T-helper 1 cell treated with Interleukin-12 subunit alpha and Interleukin-12 subunit beta and Interleukin-4 antibody, amounts not matched to agents 30 μg/mL and 1 μg/mL, for 36 hours (primary cell): ENCODE results near the gene DDRGK1.
"Not testable (repeated sequence)": the region's sequence is repeated elsewhere in the genome, so short reads cannot be mapped to it uniquely, and the experiment has no call there.

Experiments
- H3K27ac Mint-ChIP-seq: one replicate; pipeline ENCODE4 v1.8.0; 2021; ENCODE audit warnings: mild to moderate bottlenecking, mixed read lengths
- H3K27me3 Mint-ChIP-seq: one replicate; pipeline ENCODE4 v1.8.0; 2021; ENCODE audit warnings: low read depth, mixed read lengths
- H3K36me3 Mint-ChIP-seq: one replicate; pipeline ENCODE4 v1.8.0; 2021; ENCODE audit warnings: low read depth, mixed read lengths
- H3K4me1 Mint-ChIP-seq: one replicate; pipeline ENCODE4 v1.8.0; 2021; ENCODE audit warnings: low read depth, mixed read lengths
- H3K4me3 Mint-ChIP-seq: one replicate; pipeline ENCODE4 v1.8.0; 2021; ENCODE audit warnings: mild to moderate bottlenecking, moderate library complexity, mixed read lengths
- H3K9me3 Mint-ChIP-seq: one replicate; pipeline ENCODE4 v1.8.0; 2021; ENCODE audit warnings: mixed read lengths

Gene DDRGK1

GRCh38 chr20:3190681-3191111 is 13.8 kb downstream of the DDRGK1 start:
- Mint-ChIP-seq H3K27me3 (no peaks in the 10 kb centered on the region), H3K36me3 (peaks cover 31% of the 10 kb centered on the region), H3K27ac (no peak overlapping the region), H3K4me1 (peaks cover 2% of the 10 kb centered on the region), H3K9me3 (no peaks in the 10 kb centered on the region), H3K4me3 (no peak overlapping the region)

- Mint-ChIP-seq H3K9me3 (no peaks in the 10 kb centered on the region), H3K36me3 (peaks cover 25% of the 10 kb centered on the region), H3K27me3 (no peaks in the 10 kb centered on the region), H3K4me3 (no peak overlapping the region), H3K27ac (peak overlapping the region; percentile 65), H3K4me1 (no peaks in the 10 kb centered on the region)
Observed at GRCh38 chr20:3189561-3190131, 14.8 kb downstream of the DDRGK1 start.

DNA sequence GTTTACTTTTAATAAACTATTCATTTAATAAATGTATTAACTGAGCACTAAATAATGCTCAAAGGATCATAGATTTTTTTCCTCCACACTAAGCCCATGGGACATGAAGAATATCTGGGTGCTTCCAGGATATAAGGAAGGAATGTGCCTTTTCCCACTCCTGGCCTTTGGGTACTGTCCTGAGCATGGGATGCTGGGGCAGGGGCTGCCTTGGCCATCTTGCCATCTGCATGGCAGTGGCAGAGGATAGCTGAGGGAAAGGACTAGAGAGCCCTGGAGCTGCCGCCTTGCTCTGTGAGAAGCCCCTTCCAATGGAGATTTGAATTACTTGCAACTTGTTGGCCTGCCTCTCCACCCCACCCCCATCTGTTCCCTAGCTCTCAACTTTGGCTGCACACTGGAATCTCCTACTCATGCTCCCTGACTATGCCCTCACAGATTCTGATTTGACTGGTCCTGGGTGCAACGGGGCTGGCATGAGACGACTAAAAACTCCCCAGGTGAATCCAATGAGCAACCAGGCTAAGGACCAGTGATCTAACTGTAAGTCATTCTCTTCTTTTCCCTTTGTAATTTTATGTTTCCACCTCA is 15.6 kb downstream of the DDRGK1 start:
- no peaks in the 10 kb centered on the region for H3K9me3 Mint-ChIP-seq
- H3K27ac Mint-ChIP-seq: peak overlapping the region; percentile 26
- no peak overlapping the region for H3K4me3 Mint-ChIP-seq
- H3K27me3 Mint-ChIP-seq: no peaks in the 10 kb centered on the region
- peaks cover 25% of the 10 kb centered on the region for H3K36me3 Mint-ChIP-seq
- no peaks in the 10 kb centered on the region for H3K4me1 Mint-ChIP-seq

GRCh38 chr20:3187861-3188260 is 16.6 kb downstream of the DDRGK1 start:
- not testable (repeated sequence) for H3K9me3 Mint-ChIP-seq, H3K4me1 Mint-ChIP-seq, H3K4me3 Mint-ChIP-seq, H3K27ac Mint-ChIP-seq, H3K27me3 Mint-ChIP-seq
- peaks cover 23% of the 10 kb centered on the region for H3K36me3 Mint-ChIP-seq

DNA sequence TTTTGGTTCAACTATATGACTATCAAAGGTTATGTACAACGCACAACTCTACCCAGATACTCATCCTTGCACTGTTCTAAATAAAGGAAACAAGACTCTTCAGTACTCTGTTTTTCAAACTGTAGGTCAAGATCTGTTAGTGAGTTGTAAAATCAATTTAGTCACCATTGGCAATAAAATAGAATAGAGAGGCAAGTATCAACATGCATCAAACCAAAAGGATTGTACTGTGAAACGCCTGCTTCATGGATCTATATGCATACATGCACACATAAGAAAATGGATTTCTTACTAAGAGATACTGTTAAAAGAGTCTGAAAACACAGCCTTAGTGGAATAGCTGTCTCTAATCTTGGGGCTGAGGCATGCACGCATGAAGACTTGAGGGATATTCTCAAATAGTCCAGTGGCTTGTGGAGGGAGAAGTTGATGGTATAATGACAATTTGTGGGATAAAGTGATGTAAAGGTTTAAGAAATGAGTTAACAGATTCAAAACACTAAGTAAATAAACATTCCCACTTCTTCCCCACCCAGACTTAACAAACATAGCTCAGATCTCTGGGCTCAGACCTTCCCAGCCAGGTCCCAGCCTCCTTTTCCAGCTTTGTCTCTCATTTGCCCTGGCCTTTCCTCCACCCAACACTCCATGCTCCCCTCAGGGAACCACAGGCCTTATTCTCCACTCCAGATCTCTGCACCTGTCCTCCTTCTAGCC is 20.4 kb downstream of the DDRGK1 start:
- H3K4me1 Mint-ChIP-seq: no peaks in the 10 kb centered on the region
- no peaks in the 10 kb centered on the region for H3K9me3 Mint-ChIP-seq
- H3K27me3 Mint-ChIP-seq: no peaks in the 10 kb centered on the region
- H3K36me3 Mint-ChIP-seq: no peaks in the 10 kb centered on the region
- H3K4me3 Mint-ChIP-seq: no peak overlapping the region
- H3K27ac Mint-ChIP-seq: no peak overlapping the region

GRCh38 chr20:3182429-3182828 is 22.1 kb downstream of the DDRGK1 start:
- not testable (repeated sequence) for H3K36me3 Mint-ChIP-seq, H3K4me1 Mint-ChIP-seq, H3K27ac Mint-ChIP-seq, H3K27me3 Mint-ChIP-seq, H3K4me3 Mint-ChIP-seq, H3K9me3 Mint-ChIP-seq

DNA sequence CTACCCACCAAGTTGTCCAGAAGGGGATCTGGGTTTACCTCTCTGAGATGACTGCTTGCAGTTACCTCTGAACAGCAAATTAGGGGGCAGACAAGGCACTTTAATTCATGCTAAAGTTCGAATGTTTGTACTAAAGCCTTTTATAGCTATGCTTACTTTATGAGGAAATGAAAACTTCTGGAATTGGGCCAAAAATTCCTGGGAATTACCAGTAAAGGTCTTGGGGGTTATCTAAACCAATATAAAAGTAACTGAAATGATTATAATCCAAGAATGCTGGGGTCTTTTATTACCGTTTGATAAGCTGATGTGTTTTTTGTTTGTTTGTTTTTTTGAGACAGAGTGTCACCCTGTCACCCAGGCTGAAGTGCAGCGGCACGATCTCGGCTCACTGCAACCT is 23.2 kb downstream of the DDRGK1 start:
- no peaks in the 10 kb centered on the region for H3K9me3 Mint-ChIP-seq
- no peaks in the 10 kb centered on the region for H3K36me3 Mint-ChIP-seq
- H3K27ac Mint-ChIP-seq: no peak overlapping the region
- H3K4me1 Mint-ChIP-seq: no peaks in the 10 kb centered on the region
- no peaks in the 10 kb centered on the region for H3K27me3 Mint-ChIP-seq
- H3K4me3 Mint-ChIP-seq: no peak overlapping the region

DNA sequence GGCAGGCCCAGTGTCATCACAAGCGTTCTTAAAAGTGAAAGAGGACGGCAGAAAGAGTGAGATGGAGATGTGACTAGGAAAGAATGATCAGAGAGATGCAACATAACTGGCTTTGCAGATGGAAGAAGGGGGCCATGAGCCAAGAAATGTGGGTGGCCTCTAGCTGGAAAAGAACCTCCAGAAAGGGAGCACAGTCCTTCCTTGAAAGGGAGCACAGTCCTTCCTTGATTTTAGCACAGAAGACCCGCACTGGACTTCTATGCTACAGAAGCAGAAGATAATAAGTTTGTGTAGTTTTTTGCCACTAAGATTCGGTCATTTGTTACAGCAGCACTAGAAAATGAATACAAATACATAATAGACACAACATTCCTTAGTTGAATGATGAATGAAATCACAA is 24.2 kb downstream of the DDRGK1 start:
- peaks cover 7% of the 10 kb centered on the region for H3K27me3 Mint-ChIP-seq
- H3K36me3 Mint-ChIP-seq: no peaks in the 10 kb centered on the region
- no peaks in the 10 kb centered on the region for H3K9me3 Mint-ChIP-seq
- peaks cover 2% of the 10 kb centered on the region for H3K4me1 Mint-ChIP-seq
- H3K4me3 Mint-ChIP-seq: no peak overlapping the region
- no peak overlapping the region for H3K27ac Mint-ChIP-seq

GRCh38 chr20:3177746-3178485 is 26.6 kb downstream of the DDRGK1 start:
- Mint-ChIP-seq H3K4me3 (no peak overlapping the region), H3K27me3 (peaks cover 23% of the 10 kb centered on the region), H3K27ac (no peak overlapping the region), H3K4me1 (peaks cover 7% of the 10 kb centered on the region), H3K36me3 (peaks cover 2% of the 10 kb centered on the region), H3K9me3 (no peaks in the 10 kb centered on the region)

DNA sequence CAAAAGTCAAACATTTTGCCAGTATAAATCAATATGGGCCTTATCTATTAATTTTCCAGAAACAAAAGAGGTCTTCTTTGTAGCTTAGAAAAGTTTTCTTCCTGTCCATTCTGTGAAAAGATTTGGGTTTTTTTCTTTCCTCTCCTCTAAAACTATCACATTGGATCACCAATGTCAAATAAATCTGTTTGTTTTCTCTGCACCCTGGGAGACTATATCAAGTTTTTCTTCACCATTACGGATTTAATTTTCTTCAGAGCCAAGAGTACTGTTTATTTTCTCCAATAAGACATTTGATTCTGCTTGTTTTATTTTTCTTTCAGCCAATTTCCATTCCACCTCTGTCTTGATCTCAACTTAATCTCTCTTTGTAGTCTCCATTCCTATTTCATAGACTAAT is 29.2 kb downstream of the DDRGK1 start:
- Mint-ChIP-seq H3K9me3 (no peaks in the 10 kb centered on the region), H3K36me3 (peaks cover 2% of the 10 kb centered on the region), H3K27ac (no peak overlapping the region), H3K27me3 (peaks cover 46% of the 10 kb centered on the region), H3K4me3 (peak overlapping the region; percentile 14), H3K4me1 (peaks cover 13% of the 10 kb centered on the region)

GRCh38 chr20:3174442-3175261 is 29.8 kb downstream of the DDRGK1 start:
- no peak overlapping the region for H3K27ac Mint-ChIP-seq
- no peaks in the 10 kb centered on the region for H3K9me3 Mint-ChIP-seq
- H3K4me3 Mint-ChIP-seq: peak overlapping the region; percentile 81
- H3K4me1 Mint-ChIP-seq: peaks cover 13% of the 10 kb centered on the region
- H3K36me3 Mint-ChIP-seq: peaks cover 2% of the 10 kb centered on the region
- peaks cover 52% of the 10 kb centered on the region for H3K27me3 Mint-ChIP-seq

GRCh38 chr20:3173610-3174441 is 30.7 kb downstream of the DDRGK1 start:
- Mint-ChIP-seq H3K4me3 (peak overlapping the region; percentile 81), H3K27me3 (peaks cover 60% of the 10 kb centered on the region), H3K4me1 (peaks cover 13% of the 10 kb centered on the region), H3K36me3 (peaks cover 2% of the 10 kb centered on the region), H3K27ac (peak overlapping the region; percentile 15), H3K9me3 (no peaks in the 10 kb centered on the region)

DNA sequence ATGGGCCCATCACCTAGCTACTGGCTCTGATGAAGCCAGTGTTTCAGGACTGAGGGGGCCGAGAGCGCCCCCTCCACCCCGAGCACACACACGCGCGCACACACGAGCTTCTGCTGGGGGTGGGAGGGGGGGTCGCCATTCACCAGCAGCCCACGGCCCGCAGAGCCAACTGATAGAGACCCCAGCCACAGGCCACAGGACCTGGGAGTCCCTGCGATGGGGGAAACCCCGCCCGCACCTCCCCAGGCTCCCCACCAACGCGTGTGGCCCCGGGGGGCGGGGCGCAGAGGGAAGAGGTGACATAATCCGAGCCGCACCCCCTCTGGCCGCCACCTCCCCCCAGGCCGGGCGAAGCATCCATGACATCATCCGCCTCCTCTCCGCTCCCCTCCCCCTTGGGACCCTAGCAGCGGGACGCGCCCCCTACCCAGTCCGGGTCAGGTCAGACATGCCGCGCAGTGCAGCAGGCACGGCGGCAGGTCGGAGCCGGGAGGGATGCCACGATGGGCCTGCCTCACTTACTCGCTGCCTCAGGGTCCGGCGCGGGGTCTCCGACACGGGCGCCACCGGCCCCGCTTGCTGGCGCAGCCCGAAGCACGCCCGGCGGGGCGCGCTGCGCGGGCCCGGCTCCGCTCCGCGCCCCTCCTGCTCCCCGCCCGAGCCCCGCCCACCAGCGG is 31.4 kb downstream of the DDRGK1 start, which contains the start of gene LZTS3:
TSS of gene LZTS3 (minus strand) at position 617 of the 677 bp plus-strand sequence. CDS start 6,386 bp downstream, outside the sequence.
- H3K4me3 Mint-ChIP-seq: peak within 1 kb of the TSS; percentile 84
- H3K4me1 Mint-ChIP-seq: peaks cover 16% of the 10 kb centered on the region
- peaks cover 65% of the 10 kb centered on the region for H3K27me3 Mint-ChIP-seq
- no peaks in the 10 kb centered on the region for H3K9me3 Mint-ChIP-seq
- peaks cover 2% of the 10 kb centered on the region for H3K36me3 Mint-ChIP-seq
- H3K27ac Mint-ChIP-seq: peak within 1 kb of the TSS; percentile 75
